Measurements from ENCODE around the gene KIF21B. TPM values are rescaled to one million over a fixed set of nuclear protein-coding genes. Genes with fewer than 3 reads are reported as not detected.

KIF21B gene
- total and polyA plus RNA-seq, 2 of the 4 experiments (the other 2 are of a cell fraction), result 0.36 to 0.55 TPM

DNA sequence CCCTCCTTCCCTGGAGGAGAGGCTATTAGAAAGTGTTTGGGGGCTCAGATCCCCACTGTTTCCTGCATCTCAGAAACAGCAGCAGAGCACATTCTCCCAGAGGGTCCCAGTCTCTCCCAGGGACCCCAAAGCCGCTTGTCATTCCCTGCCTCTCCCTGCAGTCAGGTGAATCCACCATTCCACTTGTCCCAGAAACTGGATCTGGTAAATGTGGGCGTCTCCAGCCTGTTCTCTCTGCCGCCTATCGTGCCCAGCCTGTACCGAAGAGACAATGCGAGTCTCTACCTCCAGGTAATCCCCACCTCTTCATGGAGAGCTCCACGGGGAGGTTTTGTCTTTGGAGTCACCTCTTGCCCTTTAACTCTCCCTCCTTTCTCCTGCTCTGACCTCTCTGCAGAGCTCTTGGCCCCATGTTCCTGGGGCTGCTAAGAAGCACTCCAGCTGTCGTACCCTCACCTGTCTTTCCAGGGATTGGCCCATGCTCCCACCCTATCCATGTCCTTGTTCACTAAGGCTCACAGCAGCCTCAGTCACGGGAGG is 101.9 kb downstream of the KIF21B start:
- Histone ChIP-seq H3K9me1 (ENCODE audit: insufficient read depth, low read length) (no peaks in the 10 kb centered on the region), H3K4me1 (ENCODE audit: control insufficient read depth, insufficient read depth, low read length) (no peaks in the 10 kb centered on the region), H3K18ac (ENCODE audit: low read depth, low read length) (no peak overlapping the region), H4K5ac (ENCODE audit: low read depth, low read length) (no peak overlapping the region), H3K4me3 (ENCODE audit: insufficient read depth, low read depth, low read length) (no peak overlapping the region), H3K36me3 (ENCODE audit: control insufficient read depth, insufficient read depth, low read length) (no peaks in the 10 kb centered on the region), H2AFZ (replicated peaks; ENCODE audit: low read length, poor library complexity) (no peak overlapping the region), H4K91ac (ENCODE audit: insufficient read depth, low read depth, low read length) (no peak overlapping the region), H2BK120ac (ENCODE audit: low read depth, low read length) (no peak overlapping the region), H3K79me1 (ENCODE audit: low read depth in 1 of 2, low read length in 2 of 2) (no peaks in the 10 kb centered on the region), H2BK5ac (ENCODE audit: low read depth, low read length, poor library complexity, severe bottlenecking) (no peak overlapping the region), H3K56ac (ENCODE audit: extremely low read depth, insufficient read depth, low read length) (no peak overlapping the region), H3K14ac (replicated peaks; ENCODE audit: low read depth, low read length) (no peak overlapping the region), H4K20me1 (ENCODE audit: insufficient read depth, low read length) (no peaks in the 10 kb centered on the region), H3K4me2 (ENCODE audit: low read depth, low read length) (no peak overlapping the region), H2AK5ac (ENCODE audit: low read depth, low read length) (no peak overlapping the region), H3K27ac (ENCODE audit: insufficient read depth, low read length) (no peak overlapping the region), H2BK20ac (ENCODE audit: low read depth, low read length) (no peak overlapping the region), H3K9me3 (ENCODE audit: control insufficient read depth, insufficient read depth, low read length) (no peaks in the 10 kb centered on the region), H3K23ac (ENCODE audit: low read depth, low read length) (no peak overlapping the region), H3K9ac (ENCODE audit: low read depth, low read length) (no peak overlapping the region), H4K8ac (ENCODE audit: low read depth in 2 of 2, low read length in 2 of 2) (no peak overlapping the region), H2AK9ac (replicated peaks; ENCODE audit: low read depth, low read length, poor library complexity) (no peak overlapping the region), H3K4ac (ENCODE audit: low read depth, low read length) (no peak overlapping the region), H3K27me3 (ENCODE audit: control insufficient read depth, insufficient read depth, low read length) (peaks cover 26% of the 10 kb centered on the region), H2BK15ac (ENCODE audit: low read depth, low read length) (no peak overlapping the region)
- intact Hi-C loops (cut with micrococcal nuclease), result no loop called here
- dilution Hi-C loops (cut with HindIII; ENCODE audit: low sequenced_read_pairs, unreplicated experiment), result no loop called here
- DNase-seq (no peak), ATAC-seq (ENCODE audit: low read depth) (no peak)
- 50% methylated on average over 3 of the region's 9 CpGs; no CpG with 5 or more reads in 1 of the 2 experiments for WGBS, 2 experiments (ENCODE audit: extremely low coverage in 2 of 2, insufficient read length in 1 of 2)
- no TSS peak for BruUV-seq (replicated peaks)
- POLR2A ChIA-PET (ENCODE audit: unreplicated experiment), result no interaction called here
- in situ Hi-C loops (cut with MboI; ENCODE audit: low sequenced_read_pairs), result no loop called here
- CTCF ChIA-PET, result interaction anchor here (0.5 kb wide), 1 partner anchor 18 kb away, joined by 6 read pairs; no protein-coding TSS in a partner anchor
- TF ChIP-seq CHD1 (IDR thresholded peaks at IDR 0.05; ENCODE audit: low read depth, low read length) (no peak), CEBPB (IDR thresholded peaks at IDR 0.05; ENCODE audit: low read depth, low read length) (no peak), MAZ (IDR thresholded peaks at IDR 0.05; ENCODE audit: borderline replicate concordance, low read depth, low read length) (no peak)
- TF ChIP-seq, protein P1, sequence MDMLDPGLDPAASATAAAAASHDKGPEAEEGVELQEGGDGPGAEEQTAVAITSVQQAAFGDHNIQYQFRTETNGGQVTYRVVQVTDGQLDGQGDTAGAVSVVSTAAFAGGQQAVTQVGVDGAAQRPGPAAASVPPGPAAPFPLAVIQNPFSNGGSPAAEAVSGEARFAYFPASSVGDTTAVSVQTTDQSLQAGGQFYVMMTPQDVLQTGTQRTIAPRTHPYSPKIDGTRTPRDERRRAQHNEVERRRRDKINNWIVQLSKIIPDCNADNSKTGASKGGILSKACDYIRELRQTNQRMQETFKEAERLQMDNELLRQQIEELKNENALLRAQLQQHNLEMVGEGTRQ (IDR thresholded peaks at IDR 0.05; ENCODE audit: low read depth, low read length), result no peak

Small RNAs within 50 kb of the gene (microRNA-seq; reads per million reads assigned to microRNA genes)
- not detected for gene RNU6-704P (ENCODE audit: insufficient read depth, insufficient read length)

Small RNAs within 50 kb of the gene (small RNA-seq; reads per million reads assigned to genes)
- gene RNU6-704P, result 0 reads per million in 5 experiments

Other genes with a start within 250 kb of the KIF21B start
- gene GPR25, start 150.7 kb downstream of the KIF21B start, total RNA-seq (2012; rRNA removed), result not detected in 2 replicates
- not detected in 2 replicates for gene GPR25, start 150.7 kb downstream of the KIF21B start, polyA plus RNA-seq (2012; rRNA removed)
- under 0.01 TPM in 1 of 2 replicates, not detected in the other for gene INAVA, start 128.8 kb downstream of the KIF21B start, total RNA-seq (2012; rRNA removed)
- 0.07 and 0.13 TPM in 2 replicates for gene INAVA, start 128.8 kb downstream of the KIF21B start, polyA plus RNA-seq (2012; rRNA removed)
- gene CACNA1S, start 88.7 kb upstream of the KIF21B start, total RNA-seq (2012; rRNA removed), result not detected in 2 replicates
- not detected in 2 replicates for gene CACNA1S, start 88.7 kb upstream of the KIF21B start, polyA plus RNA-seq (2012; rRNA removed)
- gene ASCL5, start 103.5 kb upstream of the KIF21B start, total RNA-seq (2012; rRNA removed), result not detected in 2 replicates
- gene ASCL5, start 103.5 kb upstream of the KIF21B start, polyA plus RNA-seq (2012; rRNA removed), result not detected in 2 replicates
- 62.8 and 76.7 TPM in 2 replicates for gene TMEM9, start 130.8 kb upstream of the KIF21B start, total RNA-seq (2012; rRNA removed)
- gene TMEM9, start 130.8 kb upstream of the KIF21B start, polyA plus RNA-seq (2012; rRNA removed), result 97.0 and 107 TPM in 2 replicates
- not detected in 2 replicates for gene IGFN1, start 167.1 kb upstream of the KIF21B start, total RNA-seq (2012; rRNA removed)
- 0.04 and 0.05 TPM in 2 replicates for gene IGFN1, start 167.1 kb upstream of the KIF21B start, polyA plus RNA-seq (2012; rRNA removed)

All from IMR-90 (cell line).